ENCODE results near the gene PARG.
"Not testable (repeated sequence)": the region's sequence is repeated elsewhere in the genome, so short reads cannot be mapped to it uniquely, and the experiment has no call there.

DNA sequence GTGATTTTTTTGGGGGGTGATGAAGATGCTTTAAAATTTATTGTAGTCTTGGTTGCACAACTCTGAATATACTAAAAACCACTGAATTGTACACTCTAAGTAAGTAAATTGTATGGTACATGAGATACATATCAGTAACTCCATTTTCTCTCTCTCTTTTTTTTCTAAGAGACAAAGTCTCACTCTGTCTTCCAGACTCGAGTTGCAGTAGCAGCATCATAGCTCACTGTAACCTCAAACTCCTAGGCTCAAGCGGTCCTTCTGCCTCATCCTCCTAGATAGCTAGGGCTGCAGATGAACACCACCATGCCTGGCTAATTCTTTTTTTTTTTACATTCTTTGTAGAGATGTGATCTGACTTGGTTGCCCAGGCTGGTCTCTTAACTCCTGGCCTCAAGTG is 6.9 kb upstream of the PARG start:
- TF ChIP-seq POLR2AphosphoS5 (IDR thresholded peaks at IDR 0.05; ENCODE audit: insufficient read depth, low read depth, low read length): not testable (repeated sequence)
- TF ChIP-seq, protein P1, sequence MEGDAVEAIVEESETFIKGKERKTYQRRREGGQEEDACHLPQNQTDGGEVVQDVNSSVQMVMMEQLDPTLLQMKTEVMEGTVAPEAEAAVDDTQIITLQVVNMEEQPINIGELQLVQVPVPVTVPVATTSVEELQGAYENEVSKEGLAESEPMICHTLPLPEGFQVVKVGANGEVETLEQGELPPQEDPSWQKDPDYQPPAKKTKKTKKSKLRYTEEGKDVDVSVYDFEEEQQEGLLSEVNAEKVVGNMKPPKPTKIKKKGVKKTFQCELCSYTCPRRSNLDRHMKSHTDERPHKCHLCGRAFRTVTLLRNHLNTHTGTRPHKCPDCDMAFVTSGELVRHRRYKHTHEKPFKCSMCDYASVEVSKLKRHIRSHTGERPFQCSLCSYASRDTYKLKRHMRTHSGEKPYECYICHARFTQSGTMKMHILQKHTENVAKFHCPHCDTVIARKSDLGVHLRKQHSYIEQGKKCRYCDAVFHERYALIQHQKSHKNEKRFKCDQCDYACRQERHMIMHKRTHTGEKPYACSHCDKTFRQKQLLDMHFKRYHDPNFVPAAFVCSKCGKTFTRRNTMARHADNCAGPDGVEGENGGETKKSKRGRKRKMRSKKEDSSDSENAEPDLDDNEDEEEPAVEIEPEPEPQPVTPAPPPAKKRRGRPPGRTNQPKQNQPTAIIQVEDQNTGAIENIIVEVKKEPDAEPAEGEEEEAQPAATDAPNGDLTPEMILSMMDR (IDR thresholded peaks at IDR 0.05; ENCODE audit: extremely low read depth in 1 of 2, insufficient read depth in 1 of 2, low read depth in 1 of 2, low read length in 2 of 2): not testable (repeated sequence)

All from endothelial cell of umbilical vein (primary cell).